ELF-1 (cell line): ENCODE measurements around the gene ARL6.
"Not testable (repeated sequence)": the region's sequence is repeated elsewhere in the genome, so short reads cannot be mapped to it uniquely, and the experiment has no call there.

Experiments
- DNase-seq: peaks from one replicate; pipeline ENCODE4 v3.0.0-alpha.2; 2016; ENCODE audit warnings: low read depth, low spot score

ARL6 gene

GRCh38 chr3:97821287-97821773 is 56.8 kb downstream of the ARL6 start:
- DNase-seq: no peak

- DNase-seq: peak; percentile 76
Measured at GRCh38 chr3:97821774-97822358, 57.3 kb downstream of the ARL6 start, which contains the start of gene CRYBG3. Gene CRYBG3 (plus strand): TSS chr3:97822011. CDS start chr3:97822207, 196 bp downstream.

- DNase-seq: no peak
Measured at GRCh38 chr3:97822359-97822775, 57.8 kb downstream of the ARL6 start.

GRCh38 chr3:97823046-97824004 is 58.8 kb downstream of the ARL6 start:
- no peak for DNase-seq

- DNase-seq: no peak
Measured at GRCh38 chr3:97825101-97825500, 60.5 kb downstream of the ARL6 start.

GRCh38 chr3:97827741-97828471 is 63.3 kb downstream of the ARL6 start:
- DNase-seq: no peak

- DNase-seq: no peak
Measured at GRCh38 chr3:97829198-97829597, 64.6 kb downstream of the ARL6 start.

GRCh38 chr3:97830638-97831037 is 66.1 kb downstream of the ARL6 start:
- no peak for DNase-seq

- no peak for DNase-seq
Measured at GRCh38 chr3:97831140-97831539, 66.6 kb downstream of the ARL6 start.

GRCh38 chr3:97833184-97833583 is 68.6 kb downstream of the ARL6 start:
- not testable (repeated sequence) for DNase-seq

GRCh38 chr3:97835761-97836160 is 71.2 kb downstream of the ARL6 start:
- DNase-seq: no peak

GRCh38 chr3:97838393-97838792 is 73.8 kb downstream of the ARL6 start:
- no peak for DNase-seq

- no peak for DNase-seq
Measured at GRCh38 chr3:97839944-97840343, 75.4 kb downstream of the ARL6 start.

- DNase-seq: no peak
Measured at GRCh38 chr3:97841304-97841703, 76.7 kb downstream of the ARL6 start.

GRCh38 chr3:97841956-97842355 is 77.4 kb downstream of the ARL6 start:
- DNase-seq: no peak

GRCh38 chr3:97848779-97849178 is 84.2 kb downstream of the ARL6 start:
- DNase-seq: no peak
